ENCODE data around the gene RUFY3. TPM values are rescaled to one million over a fixed set of nuclear protein-coding genes. Genes with fewer than 3 reads are reported as not detected.
"Not testable (repeated sequence)": the region's sequence is repeated elsewhere in the genome, so short reads cannot be mapped to it uniquely, and the experiment has no call there.

RUFY3 gene
- total RNA-seq, 6 experiments from 2014 or later: 24.1 to 58.3 (median 30.3) TPM

DNA sequence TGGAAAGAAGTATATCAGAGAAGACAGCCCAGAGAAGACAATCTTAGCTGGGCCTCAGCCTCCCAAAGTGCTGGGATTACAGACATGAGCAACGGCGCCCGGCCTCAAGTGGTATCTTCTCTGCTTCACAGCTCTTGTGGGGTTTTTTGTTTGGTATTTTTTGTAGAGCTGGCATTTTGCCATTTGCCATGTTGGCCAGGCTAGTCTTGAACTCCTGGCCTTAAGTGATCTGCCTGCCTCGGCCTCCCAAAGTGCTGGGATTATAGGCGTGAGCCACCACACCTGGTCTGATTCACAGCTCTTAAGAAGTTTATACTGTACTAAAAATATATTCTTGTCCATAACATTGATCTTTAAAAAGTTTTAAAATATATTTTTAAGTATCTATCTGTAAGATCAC lies 21.1 kb upstream of the RUFY3 start:
- intact Hi-C loops (cut with DNase I): no loop called here
- no peak overlapping the region for H3K27ac ChIP-seq
- peaks cover 0 to 4% (median 0%) of the 10 kb centered on the region in 4 donors for H3K4me1 ChIP-seq
- H3K9me3 ChIP-seq: no peaks in the 10 kb centered on the region
- H3K27me3 ChIP-seq: no peaks in the 10 kb centered on the region
- H3K4me3 ChIP-seq: no peak overlapping the region
- ATAC-seq: no peak
- H3K36me3 ChIP-seq: no peaks in the 10 kb centered on the region
- TF ChIP-seq POLR2A (IDR thresholded peaks at IDR 0.05): no peak
- WGBS (ENCODE audit: insufficient coverage, low coverage, low lambda C conversion rate, missing lambda C conversion rate): 89% methylated on average over 5 of the region's 5 CpGs
- DNase-seq: no peak

DNA sequence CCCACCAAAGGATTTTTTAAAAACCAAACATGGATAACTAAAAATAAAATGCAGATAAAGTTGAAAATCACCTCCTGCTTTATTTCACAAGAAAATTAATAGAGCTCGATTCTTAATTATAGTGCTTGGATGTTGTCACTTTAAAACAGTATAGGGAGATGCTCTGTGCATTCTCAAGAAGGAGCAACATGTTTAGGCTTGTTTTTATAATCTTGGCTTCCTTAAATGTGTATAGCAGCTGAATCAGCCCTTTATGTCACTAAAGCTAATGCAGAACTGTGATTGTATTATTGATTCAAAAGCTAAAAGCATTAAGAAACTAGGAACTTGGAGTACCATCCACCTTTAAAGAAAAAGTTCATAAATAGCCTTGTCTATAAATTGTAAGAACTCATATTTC lies 20.5 kb upstream of the RUFY3 start:
- Histone ChIP-seq H3K9me3 (no peaks in the 10 kb centered on the region), H3K27me3 (no peaks in the 10 kb centered on the region), H3K27ac (no peak overlapping the region), H3K36me3 (no peaks in the 10 kb centered on the region), H3K4me1 (peaks cover 0 to 8% (median 0%) of the 10 kb centered on the region in 4 donors), H3K4me3 (no peak overlapping the region)
- no peak for ATAC-seq
- DNase-seq: no peak
- 100% methylated on average over 1 of the region's 1 CpG for WGBS (ENCODE audit: insufficient coverage, low coverage, low lambda C conversion rate, missing lambda C conversion rate)
- TF ChIP-seq POLR2A (IDR thresholded peaks at IDR 0.05): no peak
- TF ChIP-seq, protein P1, sequence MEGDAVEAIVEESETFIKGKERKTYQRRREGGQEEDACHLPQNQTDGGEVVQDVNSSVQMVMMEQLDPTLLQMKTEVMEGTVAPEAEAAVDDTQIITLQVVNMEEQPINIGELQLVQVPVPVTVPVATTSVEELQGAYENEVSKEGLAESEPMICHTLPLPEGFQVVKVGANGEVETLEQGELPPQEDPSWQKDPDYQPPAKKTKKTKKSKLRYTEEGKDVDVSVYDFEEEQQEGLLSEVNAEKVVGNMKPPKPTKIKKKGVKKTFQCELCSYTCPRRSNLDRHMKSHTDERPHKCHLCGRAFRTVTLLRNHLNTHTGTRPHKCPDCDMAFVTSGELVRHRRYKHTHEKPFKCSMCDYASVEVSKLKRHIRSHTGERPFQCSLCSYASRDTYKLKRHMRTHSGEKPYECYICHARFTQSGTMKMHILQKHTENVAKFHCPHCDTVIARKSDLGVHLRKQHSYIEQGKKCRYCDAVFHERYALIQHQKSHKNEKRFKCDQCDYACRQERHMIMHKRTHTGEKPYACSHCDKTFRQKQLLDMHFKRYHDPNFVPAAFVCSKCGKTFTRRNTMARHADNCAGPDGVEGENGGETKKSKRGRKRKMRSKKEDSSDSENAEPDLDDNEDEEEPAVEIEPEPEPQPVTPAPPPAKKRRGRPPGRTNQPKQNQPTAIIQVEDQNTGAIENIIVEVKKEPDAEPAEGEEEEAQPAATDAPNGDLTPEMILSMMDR (IDR thresholded peaks at IDR 0.05): no peak
- intact Hi-C loops (cut with DNase I): no loop called here

DNA sequence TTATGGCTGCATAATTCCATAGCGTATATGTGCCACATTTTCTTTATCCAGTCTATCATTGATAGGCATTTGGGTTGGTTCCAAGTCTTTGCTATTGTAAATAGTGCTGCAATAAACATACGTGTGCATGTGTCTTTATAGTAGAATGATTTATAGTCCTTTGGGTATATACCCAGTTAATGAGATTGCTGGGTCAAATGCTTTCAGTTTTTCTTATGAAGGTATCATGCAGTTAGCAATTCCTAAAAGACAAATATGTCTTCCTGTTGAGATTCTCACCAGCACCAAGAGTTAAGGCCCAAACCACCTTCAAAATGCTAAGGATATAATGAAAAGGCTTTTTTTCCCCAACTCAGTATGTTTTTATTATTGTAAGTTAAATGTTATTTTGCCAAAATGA lies 19.2 kb upstream of the RUFY3 start:
- peaks cover 0 to 14% (median 4%) of the 10 kb centered on the region in 4 donors for H3K4me1 ChIP-seq
- WGBS (ENCODE audit: insufficient coverage, low coverage, low lambda C conversion rate, missing lambda C conversion rate): 66% methylated on average over 2 of the region's 2 CpGs
- H3K9me3 ChIP-seq; H3K27me3 ChIP-seq; DNase-seq; H3K27ac ChIP-seq; ATAC-seq; intact Hi-C loops (cut with DNase I); H3K36me3 ChIP-seq; H3K4me3 ChIP-seq: not testable (repeated sequence)

- Histone ChIP-seq H3K4me3 (peak overlapping the region; percentile 76 to 93 (median 80)), H3K36me3 (no peaks in the 10 kb centered on the region), H3K4me1 (peaks cover 0 to 15% (median 4%) of the 10 kb centered on the region in 4 donors), H3K27me3 (no peaks in the 10 kb centered on the region), H3K9me3 (no peaks in the 10 kb centered on the region), H3K27ac (peak overlapping the region; percentile 81 to 95 (median 92))
- intact Hi-C loops (cut with DNase I): no loop called here
- DNase-seq (no peak), ATAC-seq (peak in 2 of 4 donors; percentile 20 to 48)
- 4% methylated on average over 11 of the region's 11 CpGs for WGBS (ENCODE audit: insufficient coverage, low coverage, low lambda C conversion rate, missing lambda C conversion rate)
- peak; percentile 13 for TF ChIP-seq POLR2A (IDR thresholded peaks at IDR 0.05)
- TF ChIP-seq, protein P1 (IDR thresholded peaks at IDR 0.05): peak in 1 of 4 donors; percentile 0
Measured at GRCh38 chr4:70703619-70704214, 18.0 kb upstream of the RUFY3 start.

- 0% methylated on average over 8 of the region's 58 CpGs for WGBS (ENCODE audit: insufficient coverage, low coverage, low lambda C conversion rate, missing lambda C conversion rate)
- TF ChIP-seq POLR2A (IDR thresholded peaks at IDR 0.05): peak; percentile 63
- TF ChIP-seq, protein P1 (IDR thresholded peaks at IDR 0.05): peak in 3 of 4 donors; percentile 26 to 39 (median 33)
- intact Hi-C loops (cut with DNase I): no loop called here
- H3K36me3 ChIP-seq: no peaks in the 10 kb centered on the region
- ATAC-seq (peak; percentile 84 to 92 (median 86)), DNase-seq (peak; percentile 89 to 93 (median 91))
- peak overlapping the region; percentile 76 to 93 (median 80) for H3K4me3 ChIP-seq
- no peaks in the 10 kb centered on the region for H3K9me3 ChIP-seq
- H3K27me3 ChIP-seq: no peaks in the 10 kb centered on the region
- peaks cover 0 to 21% (median 6%) of the 10 kb centered on the region in 4 donors for H3K4me1 ChIP-seq
- H3K27ac ChIP-seq: peak overlapping the region; percentile 81 to 95 (median 92)
Measured at GRCh38 chr4:70704215-70704930, 17.4 kb upstream of the RUFY3 start.
